Esophagus squamous epithelium (tissue), 4 donors: ENCODE measurements around the gene MPDU1.

Source experiments
- CTCF ChIP-seq, 6 experiments: fragments of 450-650 bp in 4 of 6; fragments of 200-600 bp in 2 of 6; sonication (generic) in 2 of 6; IDR thresholded peaks; one replicate each; pipeline ENCODE4 v1.5.1; 2016 to 2019; ENCODE audit warnings: antibody characterized with exemption in 6 of 6, mild to moderate bottlenecking in 4 of 6, moderate library complexity in 4 of 6
- POLR2A ChIP-seq, 4 donors: fragments of 450-650 bp; IDR thresholded peaks; one replicate each; pipeline ENCODE4 v1.6.1; 2017; ENCODE audit warnings: antibody characterized with exemption in 4 of 4, mild to moderate bottlenecking in 4 of 4, moderate library complexity in 3 of 4

GRCh38 chr17:7611635-7612293, 28.1 kb downstream of the MPDU1 start:
- TF ChIP-seq POLR2A (IDR thresholded peaks at IDR 0.05) (no peak), CTCF (IDR thresholded peaks at IDR 0.05) (no peak)
